Activated CD8-positive, alpha-beta memory T cell treated with anti-CD3 and anti-CD28 coated beads, Interleukin-2, amount 10 ng/mL, durations not matched to agents 7 days and 5 days (primary cell): ENCODE results near the gene CD58. TPM values are rescaled to one million over a fixed set of nuclear protein-coding genes. Genes with fewer than 3 reads are reported as not detected.

Experiments
- ATAC-seq: fragments of 150-1000 bp; cut with Tn5 transposase; one replicate; pipeline ENCODE4 v1.10.0; 2021; ENCODE audit warnings: moderate library complexity
- CTCF ChIA-PET: fragments of 350-600 bp; sonication (Branson Sonifier 250); formaldehyde crosslinking; loops from one replicate; lab custom pipeline; 2021; ENCODE audit warnings: antibody characterized with exemption; lab: Charles Lee
- DNase-seq: peaks from one replicate; pipeline ENCODE4 v3.0.0-alpha.2; 2020
- H3K27ac Mint-ChIP-seq: one replicate; pipeline ENCODE4 v1.8.0; 2021; ENCODE audit warnings: mild to moderate bottlenecking, mixed read lengths
- H3K27me3 Mint-ChIP-seq: one replicate; pipeline ENCODE4 v1.8.0; 2021; ENCODE audit warnings: mixed read lengths
- H3K36me3 Mint-ChIP-seq: one replicate; pipeline ENCODE4 v1.8.0; 2021; ENCODE audit warnings: mild to moderate bottlenecking, mixed read lengths
- H3K4me1 Mint-ChIP-seq: one replicate; pipeline ENCODE4 v1.8.0; 2021; ENCODE audit warnings: mixed read lengths
- H3K4me3 Mint-ChIP-seq: one replicate; pipeline ENCODE4 v1.8.0; 2021; ENCODE audit warnings: mild to moderate bottlenecking, moderate library complexity, mixed read lengths
- H3K9me3 Mint-ChIP-seq: one replicate; pipeline ENCODE4 v1.8.0; 2022; ENCODE audit warnings: low read depth, mixed read lengths
- total RNA-seq, 2 experiments: library from RNA; stranded (reverse); gene quantifications; one replicate each; pipeline ENCODE4 v1.2.3, GENCODE V29; 2021

The CD58 gene
- total RNA-seq, 2 experiments from 2014 or later, result 54.0 to 56.9 TPM

- no peaks in the 10 kb centered on the region for H3K27me3 Mint-ChIP-seq
- CTCF ChIA-PET, result interaction anchor here (2.5 to 3.0 kb wide), 2 partner anchors 9 to 356 kb away, joined by 11 to 22 read pairs; no protein-coding TSS in a partner anchor
- H3K27ac Mint-ChIP-seq, result no peak overlapping the region
- ATAC-seq (no peak), DNase-seq (no peak)
- H3K4me1 Mint-ChIP-seq, result peaks cover 20% of the 10 kb centered on the region
- H3K36me3 Mint-ChIP-seq, result no peaks in the 10 kb centered on the region
- no peak overlapping the region for H3K4me3 Mint-ChIP-seq
- no peaks in the 10 kb centered on the region for H3K9me3 Mint-ChIP-seq
Measured at GRCh38 chr1:116494745-116495144, 76.1 kb downstream of the CD58 start.

GRCh38 chr1:116494353-116494692 lies 76.5 kb downstream of the CD58 start:
- Mint-ChIP-seq H3K4me3 (no peak overlapping the region), H3K27me3 (no peaks in the 10 kb centered on the region), H3K9me3 (no peaks in the 10 kb centered on the region), H3K36me3 (no peaks in the 10 kb centered on the region), H3K4me1 (peaks cover 20% of the 10 kb centered on the region), H3K27ac (no peak overlapping the region)
- CTCF ChIA-PET, result interaction anchor here (1.1 to 3.0 kb wide), 3 partner anchors 9 to 355 kb away, joined by 3 to 22 read pairs (median 11); no protein-coding TSS in a partner anchor
- DNase-seq, result no peak
- no peak for ATAC-seq

GRCh38 chr1:116493484-116494352 lies 77.1 kb downstream of the CD58 start:
- H3K27me3 Mint-ChIP-seq, result no peaks in the 10 kb centered on the region
- no peak overlapping the region for H3K4me3 Mint-ChIP-seq
- no peaks in the 10 kb centered on the region for H3K36me3 Mint-ChIP-seq
- CTCF ChIA-PET, result interaction anchor here (1.1 to 3.0 kb wide), 3 partner anchors 8 to 355 kb away, joined by 3 to 22 read pairs (median 11); no protein-coding TSS in a partner anchor
- no peak overlapping the region for H3K27ac Mint-ChIP-seq
- no peak for ATAC-seq
- DNase-seq, result no peak
- peaks cover 19% of the 10 kb centered on the region for H3K4me1 Mint-ChIP-seq
- H3K9me3 Mint-ChIP-seq, result no peaks in the 10 kb centered on the region

GRCh38 chr1:116493036-116493435 lies 77.8 kb downstream of the CD58 start:
- no peak overlapping the region for H3K4me3 Mint-ChIP-seq
- H3K36me3 Mint-ChIP-seq, result no peaks in the 10 kb centered on the region
- H3K27ac Mint-ChIP-seq, result no peak overlapping the region
- DNase-seq, result no peak
- CTCF ChIA-PET, result interaction anchor here (2.5 to 3.0 kb wide), 2 partner anchors 8 to 354 kb away, joined by 11 to 22 read pairs; no protein-coding TSS in a partner anchor
- H3K9me3 Mint-ChIP-seq, result no peaks in the 10 kb centered on the region
- no peaks in the 10 kb centered on the region for H3K27me3 Mint-ChIP-seq
- peaks cover 19% of the 10 kb centered on the region for H3K4me1 Mint-ChIP-seq
- ATAC-seq, result no peak

- no peak overlapping the region for H3K27ac Mint-ChIP-seq
- no peak for DNase-seq
Measured at GRCh38 chr1:116492358-116492811, 78.4 kb downstream of the CD58 start.

GRCh38 chr1:116491700-116492357 lies 79.0 kb downstream of the CD58 start:
- H3K27me3 Mint-ChIP-seq, result no peaks in the 10 kb centered on the region
- no peaks in the 10 kb centered on the region for H3K9me3 Mint-ChIP-seq
- H3K36me3 Mint-ChIP-seq, result no peaks in the 10 kb centered on the region
- ATAC-seq, result no peak
- no peak overlapping the region for H3K4me3 Mint-ChIP-seq
- no peak for DNase-seq
- no peak overlapping the region for H3K27ac Mint-ChIP-seq
- H3K4me1 Mint-ChIP-seq, result peaks cover 15% of the 10 kb centered on the region
- CTCF ChIA-PET, result interaction anchor here (11.3 kb wide), 1 partner anchor 351 kb away, joined by 243 read pairs; no protein-coding TSS in a partner anchor

More at GRCh38 chr1:116492358-116492811, 78.4 kb downstream of the CD58 start:
- CTCF ChIA-PET, result interaction anchor here (2.5 to 3.0 kb wide), 2 partner anchors 7 to 353 kb away, joined by 11 to 22 read pairs; no protein-coding TSS in a partner anchor
- Mint-ChIP-seq H3K4me3 (no peak overlapping the region), H3K27me3 (no peaks in the 10 kb centered on the region), H3K9me3 (no peaks in the 10 kb centered on the region), H3K36me3 (no peaks in the 10 kb centered on the region), H3K4me1 (peaks cover 19% of the 10 kb centered on the region)
- no peak for ATAC-seq

GRCh38 chr1:116490588-116490987 lies 80.2 kb downstream of the CD58 start:
- Mint-ChIP-seq H3K4me3 (no peak overlapping the region), H3K9me3 (no peaks in the 10 kb centered on the region), H3K27ac (no peak overlapping the region), H3K4me1 (peaks cover 11% of the 10 kb centered on the region), H3K27me3 (no peaks in the 10 kb centered on the region), H3K36me3 (no peaks in the 10 kb centered on the region)
- no peak for DNase-seq
- CTCF ChIA-PET, result interaction anchor here (2.1 to 11.3 kb wide), 2 partner anchors 9 to 350 kb away, joined by 11 to 243 read pairs; no protein-coding TSS in a partner anchor
- ATAC-seq, result no peak

- peaks cover 11% of the 10 kb centered on the region for H3K4me1 Mint-ChIP-seq
- H3K9me3 Mint-ChIP-seq, result no peaks in the 10 kb centered on the region
- CTCF ChIA-PET, result interaction anchor here (0.7 to 11.3 kb wide), 3 partner anchors 10 to 359 kb away, joined by 3 to 243 read pairs (median 11); no protein-coding TSS in a partner anchor
- no peak overlapping the region for H3K27ac Mint-ChIP-seq
- ATAC-seq (no peak), DNase-seq (no peak)
- no peaks in the 10 kb centered on the region for H3K27me3 Mint-ChIP-seq
- no peak overlapping the region for H3K4me3 Mint-ChIP-seq
- H3K36me3 Mint-ChIP-seq, result no peaks in the 10 kb centered on the region
Measured at GRCh38 chr1:116489231-116489697, 81.6 kb downstream of the CD58 start.

GRCh38 chr1:116488071-116488470 lies 82.8 kb downstream of the CD58 start:
- DNase-seq (no peak), ATAC-seq (no peak)
- CTCF ChIA-PET, result interaction anchor here (1.2 to 11.3 kb wide), 3 partner anchors 11 to 348 kb away, joined by 5 to 243 read pairs (median 17); no protein-coding TSS in a partner anchor
- Mint-ChIP-seq H3K36me3 (no peaks in the 10 kb centered on the region), H3K4me1 (peaks cover 11% of the 10 kb centered on the region), H3K27ac (no peak overlapping the region), H3K9me3 (no peaks in the 10 kb centered on the region), H3K4me3 (no peak overlapping the region), H3K27me3 (no peaks in the 10 kb centered on the region)

- Mint-ChIP-seq H3K27ac (no peak overlapping the region), H3K27me3 (no peaks in the 10 kb centered on the region), H3K4me1 (peaks cover 11% of the 10 kb centered on the region), H3K9me3 (no peaks in the 10 kb centered on the region), H3K4me3 (no peak overlapping the region), H3K36me3 (no peaks in the 10 kb centered on the region)
- DNase-seq (no peak), ATAC-seq (no peak)
- CTCF ChIA-PET, result interaction anchor here (1.2 to 11.3 kb wide), 5 partner anchors 11 to 347 kb away, joined by 5 to 243 read pairs (median 19); no protein-coding TSS in a partner anchor
Measured at GRCh38 chr1:116487583-116487982, 83.2 kb downstream of the CD58 start.

GRCh38 chr1:116487031-116487430 lies 83.8 kb downstream of the CD58 start:
- CTCF ChIA-PET, result interaction anchor here (1.0 to 11.3 kb wide), 8 partner anchors 9 to 347 kb away, joined by 3 to 243 read pairs (median 13); no protein-coding TSS in a partner anchor
- Mint-ChIP-seq H3K9me3 (no peaks in the 10 kb centered on the region), H3K4me1 (peaks cover 11% of the 10 kb centered on the region), H3K36me3 (no peaks in the 10 kb centered on the region), H3K27me3 (no peaks in the 10 kb centered on the region), H3K4me3 (no peak overlapping the region), H3K27ac (no peak overlapping the region)
- ATAC-seq (no peak), DNase-seq (no peak)

- DNase-seq, result no peak
- Mint-ChIP-seq H3K27ac (no peak overlapping the region), H3K27me3 (no peaks in the 10 kb centered on the region), H3K9me3 (no peaks in the 10 kb centered on the region), H3K4me1 (peaks cover 9% of the 10 kb centered on the region), H3K4me3 (no peak overlapping the region), H3K36me3 (no peaks in the 10 kb centered on the region)
- ATAC-seq, result no peak
- CTCF ChIA-PET, result interaction anchor here (1.0 to 11.3 kb wide), 24 partner anchors 8 to 503 kb away, joined by 3 to 243 read pairs (median 10); no protein-coding TSS in a partner anchor
Measured at GRCh38 chr1:116486424-116486823, 84.4 kb downstream of the CD58 start.

- DNase-seq (no peak), ATAC-seq (no peak)
- H3K4me1 Mint-ChIP-seq, result peaks cover 9% of the 10 kb centered on the region
- no peaks in the 10 kb centered on the region for H3K27me3 Mint-ChIP-seq
- H3K4me3 Mint-ChIP-seq, result no peak overlapping the region
- no peak overlapping the region for H3K27ac Mint-ChIP-seq
- H3K9me3 Mint-ChIP-seq, result no peaks in the 10 kb centered on the region
- no peaks in the 10 kb centered on the region for H3K36me3 Mint-ChIP-seq
- CTCF ChIA-PET, result interaction anchor here (0.7 to 11.3 kb wide), 43 partner anchors 8 to 502 kb away, joined by 3 to 243 read pairs (median 5); no protein-coding TSS in a partner anchor
Measured at GRCh38 chr1:116485976-116486375, 84.8 kb downstream of the CD58 start.
